SK-N-SH (cell line): Measurements from ENCODE around the gene GPATCH2L. TPM values are rescaled to one million over a fixed set of nuclear protein-coding genes. Genes with fewer than 3 reads are reported as not detected.

Experiments
- CTCF ChIA-PET: fragments of 300-600, 350-600 bp; formaldehyde crosslinking; extraction: SDS; loops from one replicate; lab custom pipeline; 2021; lab: Yijun Ruan, JAX
- POLR2A ChIA-PET: fragments of 350-600 bp; sonication (Branson Sonifier 250); formaldehyde crosslinking; extraction: SDS; loops from one replicate; lab custom pipeline; 2020; ENCODE audit warnings: antibody characterized with exemption, inconsistent platforms; lab: Yijun Ruan, JAX
- DNase-seq: peaks from one replicate; pipeline ENCODE4 v3.0.0; 2012
- H2AFZ ChIP-seq: fragments of 200-600 bp; sonication (generic); 2 replicates; pipeline ENCODE4 v1.8.1; 2016; ENCODE audit warnings: antibody characterized with exemption, mild to moderate bottlenecking, low read depth
- H3F3A ChIP-seq: fragments of 200-600 bp; sonication (generic); replicated peaks from 2 replicates; pipeline ENCODE3; 2016; ENCODE audit warnings: antibody characterized with exemption, mild to moderate bottlenecking; ENCODE audit not compliant: insufficient read depth
- H3K27ac ChIP-seq, 2 experiments: fragments of 200-500 bp in 1 of 2; fragments of 200-600 bp in 1 of 2; sonication (Bioruptor generic) in 1 of 2; sonication (generic), shearing (Covaris generic) in 1 of 2; 2 replicates each; pipeline versions ENCODE4 v1.5.1 to v1.6.1; 2014 to 2016; ENCODE audit warnings: low read depth in 2 of 2, inconsistent platforms in 1 of 2, low read length in 1 of 2, mild to moderate bottlenecking in 1 of 2, mixed read lengths in 1 of 2
- H3K27me3 ChIP-seq: fragments of 200-600 bp; sonication (generic), shearing (Covaris generic); 2 replicates; pipeline ENCODE4 v1.6.1; 2016; ENCODE audit warnings: mixed run types; ENCODE audit not compliant: insufficient read depth
- H3K36me3 ChIP-seq, 2 experiments: fragments of 200-500 bp in 1 of 2; fragments of 200-600 bp in 1 of 2; sonication (Bioruptor generic) in 1 of 2; sonication (generic) in 1 of 2; replicated peaks in 1 of 2; 2 replicates each; pipeline versions ENCODE3 to v1.5.1; 2014 to 2016; ENCODE audit warnings: low read length in 1 of 2, mild to moderate bottlenecking in 1 of 2; ENCODE audit not compliant: insufficient read depth in 2 of 2, control insufficient read depth in 1 of 2
- H3K4me1 ChIP-seq, 2 experiments: fragments of 200-500 bp in 1 of 2; fragments of 200-600 bp in 1 of 2; sonication (Bioruptor generic) in 1 of 2; sonication (generic), shearing (Covaris generic) in 1 of 2; 2 replicates each; pipeline versions ENCODE4 v1.5.1 to v1.6.1; 2014 to 2016; ENCODE audit warnings: low read depth in 1 of 2, low read length in 1 of 2, mixed run types in 1 of 2; ENCODE audit not compliant: insufficient read depth in 2 of 2, control insufficient read depth in 1 of 2
- H3K4me2 ChIP-seq: fragments of 200-600 bp; sonication (generic), shearing (Covaris generic); 2 replicates; pipeline ENCODE4 v1.6.1; 2017; ENCODE audit warnings: mixed run types
- H3K4me3 ChIP-seq, 2 experiments: fragments of 200-500 bp in 1 of 2; fragments of 200-600 bp in 1 of 2; sonication (Bioruptor generic) in 1 of 2; sonication (generic), shearing (Covaris generic) in 1 of 2; 2 replicates each; pipeline versions ENCODE4 v1.5.1 to v1.8.1; 2014 to 2016; ENCODE audit warnings: low read depth in 2 of 2, inconsistent platforms in 1 of 2, low read length in 1 of 2, mild to moderate bottlenecking in 1 of 2, mixed read lengths in 1 of 2, moderate library complexity in 1 of 2
- H3K79me2 ChIP-seq: fragments of 200-600 bp; sonication (generic); 2 replicates; pipeline ENCODE4 v1.8.1; 2017; ENCODE audit warnings: mild to moderate bottlenecking; ENCODE audit not compliant: insufficient read depth
- H3K9ac ChIP-seq: fragments of 200-600 bp; sonication (generic); 2 replicates; pipeline ENCODE4 v1.6.1; 2017; ENCODE audit warnings: mixed run types
- H3K9me2 ChIP-seq: fragments of 200-600 bp; sonication (generic); 2 replicates; pipeline ENCODE4 v1.6.1; 2017; ENCODE audit warnings: mixed run types
- H3K9me3 ChIP-seq: fragments of 200-600 bp; sonication (generic); 2 replicates; pipeline ENCODE4 v1.6.1; 2017; ENCODE audit warnings: mixed run types, mild to moderate bottlenecking, moderate library complexity
- H4K20me1 ChIP-seq: fragments of 200-600 bp; sonication (generic); 2 replicates; pipeline ENCODE4 v1.6.1; 2017; ENCODE audit warnings: mild to moderate bottlenecking, mixed run types; ENCODE audit not compliant: insufficient read depth
- CTCF ChIP-seq: fragments of 200-600 bp; sonication (generic); IDR thresholded peaks from 2 replicates; pipeline ENCODE4 v1.6.1; 2017; ENCODE audit warnings: antibody characterized with exemption, mild to moderate bottlenecking, moderate library complexity
- EZH2phosphoT487 ChIP-seq: fragments of 200-600 bp; sonication (generic); IDR thresholded peaks from 2 replicates; pipeline ENCODE4 v1.6.1; 2017; ENCODE audit warnings: low read depth, mixed run types, mild to moderate bottlenecking, antibody characterized with exemption, moderate library complexity, borderline replicate concordance
- FOSL2 ChIP-seq: IDR thresholded peaks from 2 replicates; pipeline ENCODE4 v1.4.0; 2012; ENCODE audit warnings: low read depth, mild to moderate bottlenecking, moderate library complexity, borderline replicate concordance
- GABPA ChIP-seq: IDR thresholded peaks from 2 replicates; pipeline ENCODE4 v1.4.0; 2012; ENCODE audit warnings: low read depth, mild to moderate bottlenecking
- JUND ChIP-seq: IDR thresholded peaks from 2 replicates; pipeline ENCODE4 v1.4.0; 2012
- NRF1 ChIP-seq: IDR thresholded peaks from 2 replicates; pipeline ENCODE4 v1.6.1; 2012; ENCODE audit warnings: low read depth, mild to moderate bottlenecking, low read length
- RXRA ChIP-seq: IDR thresholded peaks from 2 replicates; pipeline ENCODE4 v1.4.0; 2012; ENCODE audit warnings: low read depth, mild to moderate bottlenecking, borderline replicate concordance
- SMC3 ChIP-seq: IDR thresholded peaks from 2 replicates; pipeline ENCODE4 v1.6.1; 2012; ENCODE audit warnings: low read depth, low read length, improper control_type of control experiment
- TCF12 ChIP-seq: IDR thresholded peaks from 2 replicates; pipeline ENCODE4 v1.4.0; 2012
- YY1 ChIP-seq: IDR thresholded peaks from 2 replicates; pipeline ENCODE4 v1.4.0; 2012; ENCODE audit warnings: low read depth, mild to moderate bottlenecking
- ZBTB33 ChIP-seq: IDR thresholded peaks from 2 replicates; pipeline ENCODE4 v1.4.0; 2012; ENCODE audit warnings: low read depth, borderline replicate concordance
- WGBS: methylation state at CpG from one replicate; pipeline ENCODE4 v1.1.6; 2017; ENCODE audit warnings: low lambda C conversion rate; 5-methylcytosine and 5-hydroxymethylcytosine counted together
- polyA plus RNA-seq, 3 experiments: library from polyadenylated mRNA; depleted of rRNA; stranded (reverse); fragments of >200 nt; gene quantifications; 2 replicates each; pipeline ENCODE4 v1.2.3, GENCODE V29; 2012
- TF ChIP-seq, protein P1 (sequence below): IDR thresholded peaks from 2 replicates; pipeline ENCODE4 v1.4.0; 2012; ENCODE audit warnings: low read depth

Gene GPATCH2L
- polyA plus RNA-seq, 1 of the 3 experiments (the other 2 are of a cell fraction), result 17.7 TPM

GRCh38 chr14:76138119-76138757 lies 13.5 kb upstream of the GPATCH2L start:
- no peaks in the 10 kb centered on the region for H3K9me3 ChIP-seq
- peak overlapping the region in 1 of 2 experiments; percentile 12; a peak in 1 of 4 replicates for H3K4me3 ChIP-seq
- no peaks in the 10 kb centered on the region for H3K79me2 ChIP-seq
- H3K4me1 ChIP-seq, result peaks cover 0 to 4% of the 10 kb centered on the region in 2 experiments; a peak in 1 of 4 replicates
- ChIA-PET CTCF (interaction anchor here (0.8 to 1.5 kb wide), 3 partner anchors 62 to 214 kb away, joined by 3 to 9 read pairs (median 3); no protein-coding TSS in a partner anchor), POLR2A (no interaction called here)
- peak; percentile 47 for DNase-seq
- TF ChIP-seq EZH2phosphoT487 (no peak), FOSL2 (no peak), ZBTB33 (no peak), SMC3 (no peak), GABPA (no peak), RXRA (no peak), JUND (no peak), YY1 (no peak), TCF12 (no peak), NRF1 (no peak), CTCF (no peak)
- TF ChIP-seq, protein P1, sequence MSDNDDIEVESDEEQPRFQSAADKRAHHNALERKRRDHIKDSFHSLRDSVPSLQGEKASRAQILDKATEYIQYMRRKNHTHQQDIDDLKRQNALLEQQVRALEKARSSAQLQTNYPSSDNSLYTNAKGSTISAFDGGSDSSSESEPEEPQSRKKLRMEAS, result no peak
- peak overlapping the region; percentile 41; the same call in 1 of the 2 replicates for H3K4me2 ChIP-seq
- H2AFZ ChIP-seq, result peak overlapping the region; percentile 56; the same call in 1 of the 2 replicates
- no peak overlapping the region for H3K9ac ChIP-seq
- H3F3A ChIP-seq, result no peaks in the 10 kb centered on the region
- no peaks in the 10 kb centered on the region for H3K9me2 ChIP-seq
- H3K27me3 ChIP-seq, result peaks cover 69% of the 10 kb centered on the region
- WGBS, result 41% methylated on average over 24 of the region's 24 CpGs
- no peaks in the 10 kb centered on the region for H4K20me1 ChIP-seq
- H3K27ac ChIP-seq, result no peak overlapping the region
- no peaks in the 10 kb centered on the region for H3K36me3 ChIP-seq
